CD1c-positive myeloid dendritic cell (primary cell): ENCODE results near the gene MIER3.
"Not testable (repeated sequence)": the region's sequence is repeated elsewhere in the genome, so short reads cannot be mapped to it uniquely, and the experiment has no call there.

Experiments
- DNase-seq: peaks from one replicate; pipeline ENCODE4 v3.0.0-alpha.2; 2016; ENCODE audit errors: extremely low spot score

Gene MIER3, protein sequence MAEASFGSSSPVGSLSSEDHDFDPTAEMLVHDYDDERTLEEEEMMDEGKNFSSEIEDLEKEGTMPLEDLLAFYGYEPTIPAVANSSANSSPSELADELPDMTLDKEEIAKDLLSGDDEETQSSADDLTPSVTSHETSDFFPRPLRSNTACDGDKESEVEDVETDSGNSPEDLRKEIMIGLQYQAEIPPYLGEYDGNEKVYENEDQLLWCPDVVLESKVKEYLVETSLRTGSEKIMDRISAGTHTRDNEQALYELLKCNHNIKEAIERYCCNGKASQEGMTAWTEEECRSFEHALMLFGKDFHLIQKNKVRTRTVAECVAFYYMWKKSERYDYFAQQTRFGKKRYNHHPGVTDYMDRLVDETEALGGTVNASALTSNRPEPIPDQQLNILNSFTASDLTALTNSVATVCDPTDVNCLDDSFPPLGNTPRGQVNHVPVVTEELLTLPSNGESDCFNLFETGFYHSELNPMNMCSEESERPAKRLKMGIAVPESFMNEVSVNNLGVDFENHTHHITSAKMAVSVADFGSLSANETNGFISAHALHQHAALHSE

DNA sequence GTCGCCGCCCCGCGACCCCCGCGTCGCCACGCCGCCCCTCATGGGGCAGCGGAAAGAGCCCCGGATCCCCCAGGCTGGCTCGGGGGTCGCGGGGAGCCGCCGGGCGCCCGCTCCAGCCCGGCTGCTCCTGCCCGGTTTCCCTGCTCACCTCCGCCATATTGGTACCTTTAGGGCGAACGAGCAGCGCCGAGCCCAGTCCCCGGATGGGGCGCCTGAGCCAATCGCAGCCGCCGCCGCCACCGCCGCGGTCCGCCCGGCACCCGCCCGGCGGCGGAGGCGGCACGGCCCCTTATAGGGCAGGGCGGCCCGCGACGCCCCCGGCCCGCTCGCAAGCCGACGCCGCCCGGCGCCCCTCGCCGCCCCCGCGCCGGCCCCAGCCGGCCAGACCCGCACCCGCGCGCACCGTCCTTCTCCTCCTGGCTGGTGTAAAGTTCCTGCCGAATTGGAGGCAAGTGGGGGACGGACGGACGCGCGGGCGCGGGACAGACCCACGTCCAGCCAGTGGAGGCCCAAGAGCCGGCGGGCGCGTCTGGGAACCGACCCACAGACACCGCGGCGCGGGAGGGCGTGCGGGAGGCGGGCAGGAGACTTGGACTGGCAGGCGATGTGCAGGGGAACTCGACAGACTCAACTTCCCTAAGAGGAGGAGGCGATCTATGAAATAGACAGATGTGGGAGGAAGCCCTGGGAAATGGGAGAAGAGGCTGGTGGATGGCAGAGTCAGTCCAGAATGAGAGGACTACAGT lies at the start of gene MIER3:
Gene MIER3 (minus strand): TSS at position 178 of the 746 bp plus-strand sequence. CDS start 21 bp downstream, at position 157.
- peak; percentile 87 for DNase-seq

GRCh38 chr5:56995596-56995995 lies 43.7 kb upstream of the MIER3 start:
- no peak for DNase-seq

- no peak for DNase-seq
Observed at GRCh38 chr5:56993241-56993640, 41.3 kb upstream of the MIER3 start.

GRCh38 chr5:56989676-56990075 lies 37.8 kb upstream of the MIER3 start:
- DNase-seq = no peak

DNA sequence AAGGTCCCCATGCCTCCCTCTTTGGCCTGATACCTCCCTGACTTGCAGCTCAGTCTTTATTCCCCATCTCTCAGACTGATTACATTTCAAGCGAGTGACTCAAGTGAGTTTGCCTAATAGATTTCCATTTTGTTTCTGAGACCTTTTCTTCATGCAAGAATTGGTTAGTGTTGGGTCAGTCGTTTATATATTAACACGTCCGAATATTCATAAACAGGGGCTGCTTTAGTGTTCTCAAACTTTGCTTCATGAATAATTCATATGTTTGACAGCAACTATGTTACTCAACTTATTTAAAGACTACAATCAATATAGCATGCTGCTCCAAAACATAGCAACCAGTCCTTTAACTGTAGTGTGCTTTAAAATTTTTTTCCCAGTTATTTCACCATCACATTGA lies 36.6 kb upstream of the MIER3 start:
- DNase-seq = no peak

DNA sequence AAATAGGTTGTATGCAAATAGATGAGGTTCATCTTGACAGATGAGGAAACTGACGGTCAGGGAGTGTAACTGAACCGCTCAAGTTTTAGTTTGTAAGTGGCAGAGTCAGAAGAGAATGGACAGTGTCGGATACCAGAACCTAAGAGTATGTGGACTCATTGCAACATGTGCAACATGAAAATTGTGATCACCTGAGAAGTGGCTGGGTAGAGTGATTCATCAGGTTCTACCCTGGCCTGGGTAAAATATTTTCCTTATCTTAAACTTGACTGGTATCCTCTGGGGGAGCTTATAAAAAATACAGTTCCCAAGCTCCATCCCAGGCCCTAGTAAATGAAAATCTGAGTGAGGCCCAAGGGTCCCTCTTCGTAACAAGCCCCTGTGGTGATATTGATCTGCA lies 35.2 kb upstream of the MIER3 start:
- no peak for DNase-seq

DNA sequence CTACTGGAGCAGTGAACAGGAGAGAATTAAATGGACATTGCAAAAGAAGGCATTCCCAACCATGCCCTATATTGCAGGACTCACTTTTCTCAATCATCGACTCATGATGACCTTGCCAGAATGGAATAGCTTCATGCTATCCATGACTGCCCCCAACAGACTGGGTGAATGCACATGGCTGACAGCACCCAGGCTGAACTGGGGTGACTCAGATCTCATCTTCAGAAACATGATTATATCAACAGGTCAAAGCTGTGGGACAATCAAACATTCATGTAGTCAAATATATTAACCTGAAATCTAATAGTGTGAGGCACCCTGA lies 34.7 kb upstream of the MIER3 start:
- DNase-seq = no peak

GRCh38 chr5:56985936-56986625 lies 34.2 kb upstream of the MIER3 start:
- peak; percentile 75 for DNase-seq

- DNase-seq = no peak
Observed at GRCh38 chr5:56984445-56984844, 32.5 kb upstream of the MIER3 start.

DNA sequence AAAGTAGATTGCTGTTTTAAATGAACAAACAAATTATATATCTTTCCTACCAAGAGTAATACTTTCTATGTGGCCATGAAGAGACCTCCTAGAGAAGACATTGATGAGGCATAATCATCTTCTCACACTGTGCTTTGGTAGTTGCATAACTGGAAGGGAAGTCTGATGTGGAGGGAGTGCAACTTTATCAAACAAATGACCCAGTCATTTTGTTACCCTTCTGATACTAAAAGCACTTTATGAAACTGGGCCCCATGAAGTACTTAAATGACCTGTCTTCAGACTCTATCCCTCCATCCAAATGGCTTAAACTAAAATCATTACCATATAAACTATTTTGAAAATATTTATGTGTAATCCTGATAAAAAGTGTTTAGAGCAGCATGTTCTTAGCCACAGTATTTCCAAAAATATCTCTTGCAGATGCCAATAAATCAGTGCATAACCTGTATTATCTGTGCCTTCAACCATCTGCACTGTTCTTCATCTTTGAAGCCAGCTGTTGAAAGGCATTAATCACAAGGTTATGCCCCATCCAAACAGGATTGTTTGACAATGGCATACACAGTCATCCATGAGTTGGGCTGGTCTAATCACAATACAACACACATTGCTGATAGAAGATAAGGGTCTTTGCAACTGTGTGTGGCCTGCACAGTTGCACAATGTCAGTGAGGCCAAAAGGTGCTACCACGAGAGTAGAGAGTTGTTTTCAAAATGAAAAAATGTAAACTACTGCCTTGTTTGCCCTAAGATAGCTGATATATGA lies 31.9 kb upstream of the MIER3 start:
- DNase-seq = no peak

- DNase-seq = no peak
Observed at GRCh38 chr5:56981548-56982315, 29.8 kb upstream of the MIER3 start.

DNA sequence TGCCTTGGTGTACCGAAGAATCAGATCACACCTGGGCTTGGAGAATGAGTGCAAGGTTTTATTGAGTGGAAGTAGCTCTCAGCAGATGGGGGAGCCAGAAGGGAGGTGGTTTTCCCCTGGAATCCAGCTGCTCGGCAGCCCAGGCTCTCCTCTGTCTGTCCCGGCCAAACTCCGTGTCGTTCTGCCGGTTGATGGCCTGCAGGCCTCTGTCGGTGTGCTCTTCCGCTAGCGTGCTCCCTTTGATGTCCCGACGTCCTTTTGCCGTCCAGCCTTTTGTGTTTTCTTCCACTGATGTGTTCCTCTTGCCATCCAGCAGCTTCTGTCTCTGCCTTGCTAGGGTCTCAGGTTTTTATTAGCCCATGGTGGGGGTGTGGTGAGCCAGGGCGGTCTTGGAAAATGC lies 28.0 kb upstream of the MIER3 start:
- DNase-seq = no peak

GRCh38 chr5:56979526-56979925 lies 27.6 kb upstream of the MIER3 start:
- DNase-seq = not testable (repeated sequence)

DNA sequence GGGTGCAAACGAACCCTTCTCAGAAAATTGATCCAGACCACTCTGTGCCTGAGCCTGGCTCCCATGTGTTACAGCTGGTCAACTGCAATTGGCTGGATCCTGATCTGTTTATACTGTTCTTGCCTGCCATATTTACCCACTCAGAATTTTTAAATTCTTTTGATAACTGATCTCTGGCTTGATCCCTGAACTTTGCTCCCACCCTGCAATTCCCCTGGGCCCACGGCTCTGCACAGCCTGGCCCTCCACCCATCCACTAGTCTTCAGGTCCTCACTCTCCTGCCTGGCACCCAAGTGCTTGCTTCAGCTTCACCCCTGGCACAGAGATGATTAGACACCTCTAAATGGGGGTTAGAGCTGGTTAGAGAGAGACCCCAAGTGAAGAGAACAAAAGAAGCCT lies 25.9 kb upstream of the MIER3 start:
- no peak for DNase-seq

DNA sequence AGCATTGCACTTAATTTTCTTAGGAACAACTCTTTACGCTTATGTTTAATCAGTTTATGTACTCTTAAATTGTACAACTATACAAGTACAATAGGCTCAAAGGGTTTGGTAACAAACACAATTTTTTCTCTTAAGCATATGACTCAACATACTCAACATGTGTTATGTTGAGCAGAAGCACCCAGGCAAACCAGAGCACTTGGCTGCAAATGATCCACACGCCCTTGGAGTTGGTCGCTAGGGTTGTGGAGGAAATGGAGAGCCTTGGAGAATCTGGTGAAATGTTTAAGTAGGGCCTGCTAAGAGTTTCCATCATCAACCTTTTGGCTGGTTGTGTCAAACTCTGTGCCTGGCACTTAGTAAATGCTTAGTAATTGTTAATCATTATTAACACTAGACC lies 25.1 kb upstream of the MIER3 start:
- no peak for DNase-seq

DNA sequence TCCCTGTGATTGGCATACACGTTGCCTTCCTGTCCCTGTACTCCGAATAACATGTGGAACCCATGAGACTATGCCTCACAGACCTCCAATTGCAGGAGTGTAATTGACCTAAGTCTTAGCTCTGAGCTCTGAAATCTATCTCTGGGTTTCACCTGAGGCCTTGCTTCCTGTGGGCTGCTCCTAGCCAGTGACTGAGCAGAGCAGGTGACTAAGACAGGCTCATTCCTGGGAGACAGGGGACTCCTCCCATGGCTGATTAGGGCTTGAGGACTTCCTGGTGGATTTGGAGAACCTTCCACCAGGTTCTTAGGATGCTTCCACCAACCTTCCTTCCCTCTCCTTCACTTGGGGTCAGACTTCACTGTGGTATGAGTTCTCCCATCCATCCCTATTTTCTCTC lies 22.3 kb upstream of the MIER3 start:
- DNase-seq = no peak

DNA sequence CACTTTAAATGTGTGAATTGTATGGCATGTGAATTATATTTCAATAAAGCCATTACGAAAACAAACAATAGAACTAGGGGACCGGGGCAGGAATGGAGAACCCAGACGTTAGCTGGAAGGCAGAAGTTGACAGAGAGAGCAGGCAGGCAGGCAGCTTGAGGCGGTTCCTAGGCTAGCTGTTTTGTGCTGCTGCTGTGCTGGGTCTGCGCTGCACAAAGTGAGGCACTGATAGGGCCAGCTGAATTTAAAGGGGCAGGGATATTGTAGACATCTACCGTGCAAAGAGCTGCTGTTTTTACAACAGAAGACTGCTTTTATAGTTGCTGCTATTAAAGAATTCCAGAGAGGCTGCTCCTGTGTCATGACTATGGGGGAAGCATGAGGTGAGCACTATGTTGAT lies 21.6 kb upstream of the MIER3 start:
- no peak for DNase-seq

GRCh38 chr5:56971275-56971674 lies 19.4 kb upstream of the MIER3 start:
- no peak for DNase-seq

- DNase-seq = no peak
Observed at GRCh38 chr5:56964173-56964572, 12.2 kb upstream of the MIER3 start.

DNA sequence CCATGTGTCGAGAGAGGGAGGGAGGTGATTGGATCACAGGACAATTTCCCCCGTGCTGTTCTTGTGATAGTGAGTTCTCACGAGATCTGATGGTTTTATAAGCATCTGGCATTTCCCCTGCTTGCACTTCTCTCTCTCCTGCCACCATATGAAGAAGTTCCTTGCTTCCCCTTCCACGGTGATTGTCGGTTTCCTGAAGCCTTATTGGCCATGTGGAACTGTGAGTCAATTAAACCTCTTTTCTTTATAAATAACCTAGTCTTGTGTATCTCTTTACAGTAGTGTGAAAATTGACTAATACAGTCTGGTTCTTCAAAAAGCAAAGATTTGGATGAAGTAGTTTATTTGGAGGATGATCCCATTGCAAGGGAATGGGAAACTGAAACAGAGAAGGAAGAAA lies 11.3 kb upstream of the MIER3 start:
- DNase-seq = peak; percentile 52

DNA sequence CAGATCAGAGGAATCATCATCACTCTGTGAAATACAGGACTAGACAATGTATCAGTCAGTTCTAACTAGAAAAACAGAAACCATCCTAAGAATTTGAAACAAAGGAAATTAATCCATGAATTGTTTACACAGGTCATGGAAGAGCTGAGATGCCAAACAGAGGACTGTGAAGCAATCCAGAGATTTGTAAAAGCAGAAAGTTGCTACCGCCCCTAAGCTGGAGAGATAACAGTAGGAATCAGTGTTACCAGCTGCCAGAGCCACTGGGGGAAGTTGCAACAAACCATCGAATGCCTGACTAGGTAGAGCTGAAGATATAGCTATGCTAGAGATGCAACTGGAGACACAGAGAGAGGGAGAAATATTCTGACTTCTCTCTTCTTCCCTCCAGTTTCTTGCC lies 10.4 kb upstream of the MIER3 start:
- DNase-seq = no peak
